ENCODE data around the gene NR5A2.

The NR5A2 gene

GRCh38 chr1:200147742-200148141 is 120.2 kb downstream of the NR5A2 start:
- in situ Hi-C loops (cut with MboI; ENCODE audit: low pct_unique_long_range_greater_than_20kb, low sequenced_read_pairs, unreplicated experiment): no loop called here
- TF ChIP-seq CTCF (IDR thresholded peaks at IDR 0.05; ENCODE audit: extremely low read depth, insufficient read depth, missing control alignments): no peak
- no peak for DNase-seq (ENCODE audit: low spot score)

- in situ Hi-C loops (cut with MboI; ENCODE audit: low pct_unique_long_range_greater_than_20kb, low sequenced_read_pairs, unreplicated experiment): no loop called here
- no peak for TF ChIP-seq CTCF (IDR thresholded peaks at IDR 0.05; ENCODE audit: extremely low read depth, insufficient read depth, missing control alignments)
- no peak for DNase-seq (ENCODE audit: low spot score)
Measured at GRCh38 chr1:200150006-200150405, 122.5 kb downstream of the NR5A2 start.

- DNase-seq (ENCODE audit: low spot score): peak; percentile 64
- TF ChIP-seq CTCF (IDR thresholded peaks at IDR 0.05; ENCODE audit: extremely low read depth, insufficient read depth, missing control alignments): no peak
- in situ Hi-C loops (cut with MboI; ENCODE audit: low pct_unique_long_range_greater_than_20kb, low sequenced_read_pairs, unreplicated experiment): no loop called here
Measured at GRCh38 chr1:200150721-200151120, 123.2 kb downstream of the NR5A2 start.

- no peak for TF ChIP-seq CTCF (IDR thresholded peaks at IDR 0.05; ENCODE audit: extremely low read depth, insufficient read depth, missing control alignments)
- in situ Hi-C loops (cut with MboI; ENCODE audit: low pct_unique_long_range_greater_than_20kb, low sequenced_read_pairs, unreplicated experiment): no loop called here
- no peak for DNase-seq (ENCODE audit: low spot score)
Measured at GRCh38 chr1:200152336-200152735, 124.8 kb downstream of the NR5A2 start.

- no peak for TF ChIP-seq CTCF (IDR thresholded peaks at IDR 0.05; ENCODE audit: extremely low read depth, insufficient read depth, missing control alignments)
- in situ Hi-C loops (cut with MboI; ENCODE audit: low pct_unique_long_range_greater_than_20kb, low sequenced_read_pairs, unreplicated experiment): no loop called here
- peak; percentile 38 for DNase-seq (ENCODE audit: low spot score)
Measured at GRCh38 chr1:200153277-200154055, 126.0 kb downstream of the NR5A2 start.

GRCh38 chr1:200154069-200154767 is 126.7 kb downstream of the NR5A2 start:
- TF ChIP-seq CTCF (IDR thresholded peaks at IDR 0.05; ENCODE audit: extremely low read depth, insufficient read depth, missing control alignments): no peak
- in situ Hi-C loops (cut with MboI; ENCODE audit: low pct_unique_long_range_greater_than_20kb, low sequenced_read_pairs, unreplicated experiment): no loop called here
- DNase-seq (ENCODE audit: low spot score): peak; percentile 68
